Measurements from ENCODE around the gene FSHB. TPM values are rescaled to one million over a fixed set of nuclear protein-coding genes. Genes with fewer than 3 reads are reported as not detected.
"Not testable (repeated sequence)": the region's sequence is repeated elsewhere in the genome, so short reads cannot be mapped to it uniquely, and the experiment has no call there.

Gene FSHB
- total RNA-seq, 4 donors from 2014 or later: not detected

DNA sequence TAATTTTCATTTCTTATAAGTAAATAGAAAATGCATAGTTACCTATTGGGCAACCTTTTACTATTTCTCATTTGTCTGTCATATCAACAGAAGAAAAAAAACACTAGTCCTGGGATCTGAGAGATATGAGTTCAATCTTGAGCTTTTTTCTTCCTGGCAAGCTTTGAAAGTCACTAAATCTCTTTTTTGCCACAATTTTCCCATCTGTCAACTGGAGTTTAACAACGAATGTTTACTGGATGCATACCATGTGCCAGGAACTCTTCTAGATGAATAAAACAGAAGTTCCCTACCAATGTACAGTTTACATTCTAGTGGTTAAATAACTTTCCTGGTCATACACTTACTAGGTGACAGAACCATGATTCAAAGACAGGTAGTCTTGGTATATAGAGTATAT lies 31.0 kb downstream of the FSHB start:
- 51% methylated on average over 1 of the region's 1 CpG for WGBS
- Histone ChIP-seq H3K4me3 (no peak overlapping the region), H3K4me1 (no peaks in the 10 kb centered on the region), H3K27me3 (no peaks in the 10 kb centered on the region), H3K36me3 (no peaks in the 10 kb centered on the region), H3K27ac (no peak overlapping the region), H3K9me3 (no peaks in the 10 kb centered on the region)
- no peak for DNase-seq (ENCODE audit: low spot score in 2 of 2)
- no peak for TF ChIP-seq POLR2AphosphoS5 (IDR thresholded peaks at IDR 0.05)
- no peak for TF ChIP-seq POLR2A (IDR thresholded peaks at IDR 0.05)

DNA sequence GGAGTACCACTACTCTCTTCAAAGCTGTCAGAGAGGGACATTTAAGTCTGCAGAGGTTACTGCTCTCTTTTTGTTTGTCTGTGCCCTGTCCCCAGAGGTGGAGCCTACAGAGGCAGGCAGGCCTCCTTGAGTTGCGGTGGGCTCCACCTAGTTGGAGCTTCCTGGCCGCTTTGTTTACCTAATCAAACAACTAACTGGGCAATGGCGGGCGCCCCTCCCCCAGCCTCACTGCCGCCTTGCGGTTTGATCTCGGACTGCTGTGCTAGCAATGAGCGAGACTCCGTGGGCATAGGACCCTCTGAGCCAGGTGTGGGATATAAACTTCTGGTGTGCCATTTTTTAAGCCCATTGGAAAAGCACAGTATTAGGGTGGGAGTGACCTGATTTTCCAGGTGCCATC lies 37.8 kb downstream of the FSHB start:
- H3K36me3 ChIP-seq; H3K9me3 ChIP-seq; H3K4me3 ChIP-seq; H3K27ac ChIP-seq; H3K4me1 ChIP-seq; H3K27me3 ChIP-seq; DNase-seq (ENCODE audit: low spot score in 2 of 2): not testable (repeated sequence)
- WGBS: 90% methylated on average over 7 of the region's 9 CpGs

DNA sequence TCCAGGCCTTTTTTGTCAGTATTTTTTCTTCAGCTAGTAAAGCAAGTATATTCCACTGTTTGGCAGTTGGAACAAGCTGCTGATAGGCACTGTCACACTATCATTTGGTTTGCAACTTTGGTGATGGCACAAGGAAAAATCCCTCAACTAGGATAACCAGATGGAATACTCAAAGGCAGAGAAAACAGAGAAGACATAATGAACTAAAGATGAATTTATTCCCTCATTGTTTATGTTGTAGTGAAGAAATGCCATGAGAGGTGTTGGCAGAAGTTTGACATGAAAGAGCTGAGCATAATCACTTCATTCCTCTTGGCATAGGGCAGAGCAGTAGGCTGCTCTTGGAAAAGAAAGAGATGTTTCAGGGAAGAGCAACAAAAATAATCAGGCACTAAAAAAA lies 39.9 kb downstream of the FSHB start:
- no peak overlapping the region for H3K27ac ChIP-seq
- H3K4me1 ChIP-seq: no peaks in the 10 kb centered on the region
- TF ChIP-seq POLR2A (IDR thresholded peaks at IDR 0.05): no peak
- no peak for TF ChIP-seq POLR2AphosphoS5 (IDR thresholded peaks at IDR 0.05)
- TF ChIP-seq, protein P1, sequence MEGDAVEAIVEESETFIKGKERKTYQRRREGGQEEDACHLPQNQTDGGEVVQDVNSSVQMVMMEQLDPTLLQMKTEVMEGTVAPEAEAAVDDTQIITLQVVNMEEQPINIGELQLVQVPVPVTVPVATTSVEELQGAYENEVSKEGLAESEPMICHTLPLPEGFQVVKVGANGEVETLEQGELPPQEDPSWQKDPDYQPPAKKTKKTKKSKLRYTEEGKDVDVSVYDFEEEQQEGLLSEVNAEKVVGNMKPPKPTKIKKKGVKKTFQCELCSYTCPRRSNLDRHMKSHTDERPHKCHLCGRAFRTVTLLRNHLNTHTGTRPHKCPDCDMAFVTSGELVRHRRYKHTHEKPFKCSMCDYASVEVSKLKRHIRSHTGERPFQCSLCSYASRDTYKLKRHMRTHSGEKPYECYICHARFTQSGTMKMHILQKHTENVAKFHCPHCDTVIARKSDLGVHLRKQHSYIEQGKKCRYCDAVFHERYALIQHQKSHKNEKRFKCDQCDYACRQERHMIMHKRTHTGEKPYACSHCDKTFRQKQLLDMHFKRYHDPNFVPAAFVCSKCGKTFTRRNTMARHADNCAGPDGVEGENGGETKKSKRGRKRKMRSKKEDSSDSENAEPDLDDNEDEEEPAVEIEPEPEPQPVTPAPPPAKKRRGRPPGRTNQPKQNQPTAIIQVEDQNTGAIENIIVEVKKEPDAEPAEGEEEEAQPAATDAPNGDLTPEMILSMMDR (IDR thresholded peaks at IDR 0.05): no peak
- no peak for TF ChIP-seq EP300 (IDR thresholded peaks at IDR 0.05)
- no peaks in the 10 kb centered on the region for H3K27me3 ChIP-seq
- no peak overlapping the region for H3K4me3 ChIP-seq
- no peaks in the 10 kb centered on the region for H3K36me3 ChIP-seq
- no peak for DNase-seq (ENCODE audit: low spot score in 2 of 2)
- peaks cover 3% of the 10 kb centered on the region for H3K9me3 ChIP-seq

DNA sequence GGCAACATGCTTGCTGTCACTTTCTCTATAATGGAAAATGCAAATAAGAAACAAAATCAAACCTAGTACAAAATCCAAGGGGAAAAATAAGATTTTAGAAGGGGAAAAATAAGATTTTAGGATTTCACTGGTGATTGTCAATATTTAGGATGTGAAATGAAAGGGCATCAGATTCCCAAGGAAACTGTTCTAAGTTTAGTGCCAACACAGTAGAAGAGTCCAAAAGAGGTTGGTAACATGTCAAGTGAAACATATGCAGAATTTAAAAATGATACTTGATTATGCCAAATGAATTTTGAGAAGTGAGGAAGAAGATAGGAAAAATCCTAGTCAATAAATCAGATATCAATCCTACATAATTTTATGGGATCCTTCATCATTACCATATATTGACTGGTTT lies 46.4 kb downstream of the FSHB start:
- Histone ChIP-seq H3K9me3 (no peaks in the 10 kb centered on the region), H3K4me3 (no peak overlapping the region), H3K4me1 (no peaks in the 10 kb centered on the region), H3K27ac (no peak overlapping the region), H3K27me3 (no peaks in the 10 kb centered on the region), H3K36me3 (no peaks in the 10 kb centered on the region)
- TF ChIP-seq EP300 (IDR thresholded peaks at IDR 0.05) (no peak), POLR2AphosphoS5 (IDR thresholded peaks at IDR 0.05) (no peak), POLR2A (IDR thresholded peaks at IDR 0.05) (no peak)
- TF ChIP-seq, protein P1 (IDR thresholded peaks at IDR 0.05): no peak
- DNase-seq (ENCODE audit: low spot score in 2 of 2): no peak

DNA sequence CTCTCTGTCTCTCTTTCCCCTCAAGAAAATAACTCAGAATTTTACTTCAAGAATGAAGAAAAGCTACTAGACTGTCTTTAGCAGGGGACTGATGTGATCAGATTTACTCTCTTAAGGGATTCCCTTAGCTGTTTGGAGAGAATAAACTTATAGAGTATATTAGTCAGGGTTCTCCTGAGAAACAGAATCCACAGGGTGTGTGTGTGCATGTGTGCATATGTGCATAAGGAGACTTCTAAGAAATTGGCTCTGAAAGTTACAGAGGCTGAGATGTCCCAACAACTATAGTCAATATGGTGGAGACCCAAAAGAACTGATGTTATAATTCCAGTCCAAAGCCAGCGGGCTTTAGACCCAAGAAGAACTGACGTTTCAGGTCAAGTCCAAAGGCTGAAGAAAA lies 49.0 kb downstream of the FSHB start:
- H3K27me3 ChIP-seq: no peaks in the 10 kb centered on the region
- H3K9me3 ChIP-seq: no peaks in the 10 kb centered on the region
- TF ChIP-seq POLR2A (IDR thresholded peaks at IDR 0.05) (no peak), POLR2AphosphoS5 (IDR thresholded peaks at IDR 0.05) (no peak), EP300 (IDR thresholded peaks at IDR 0.05) (no peak)
- TF ChIP-seq, protein P1 (IDR thresholded peaks at IDR 0.05): no peak
- H3K27ac ChIP-seq: no peak overlapping the region
- no peaks in the 10 kb centered on the region for H3K4me1 ChIP-seq
- H3K4me3 ChIP-seq: no peak overlapping the region
- no peak for DNase-seq (ENCODE audit: low spot score in 2 of 2)
- no peaks in the 10 kb centered on the region for H3K36me3 ChIP-seq
- 88% methylated on average over 2 of the region's 2 CpGs for whole genome bisulfite sequencing

DNA sequence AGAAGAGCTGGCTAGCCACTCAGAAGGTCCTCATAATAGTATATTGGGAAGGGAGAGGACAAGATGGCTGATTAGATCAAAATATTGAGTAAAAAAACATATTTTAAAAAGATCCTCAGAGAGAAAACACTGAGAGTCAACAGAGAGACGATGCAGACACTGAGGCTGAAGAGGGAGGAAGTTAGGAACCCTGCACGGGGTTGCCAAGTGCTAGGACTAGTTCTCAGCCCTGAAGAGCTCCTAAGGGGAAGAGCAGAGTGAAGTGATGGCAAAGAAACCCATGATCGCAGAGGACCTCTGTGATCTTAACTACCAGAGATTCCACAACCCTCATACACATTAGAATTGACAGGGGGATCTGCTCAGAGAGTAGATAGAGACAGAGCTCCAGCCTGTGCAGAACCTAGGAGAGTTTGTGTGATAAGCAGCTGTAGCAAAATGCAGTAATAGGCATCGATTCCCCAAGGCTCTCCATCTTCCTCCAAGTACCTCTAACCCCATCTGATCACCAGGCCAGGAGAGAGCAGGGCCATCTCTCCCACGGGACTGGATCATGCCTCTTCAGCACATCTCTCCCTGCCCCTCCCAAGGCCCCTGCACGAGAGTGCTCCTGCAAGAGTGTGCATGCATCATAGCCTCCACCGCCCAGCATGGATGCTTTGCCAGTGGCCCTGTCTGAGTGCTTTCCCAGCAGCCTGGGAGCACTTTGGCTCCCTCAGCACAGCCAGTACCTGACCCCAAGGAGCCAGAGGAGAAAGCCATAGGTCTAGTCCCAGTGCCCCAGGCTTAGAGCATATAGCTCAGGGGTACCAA lies 50.9 kb downstream of the FSHB start:
- no peak for DNase-seq (ENCODE audit: low spot score in 2 of 2)
- TF ChIP-seq EP300 (IDR thresholded peaks at IDR 0.05) (no peak), POLR2A (IDR thresholded peaks at IDR 0.05) (no peak), POLR2AphosphoS5 (IDR thresholded peaks at IDR 0.05) (no peak)
- TF ChIP-seq, protein P1 (IDR thresholded peaks at IDR 0.05): no peak
- no peak overlapping the region for H3K4me3 ChIP-seq
- no peaks in the 10 kb centered on the region for H3K9me3 ChIP-seq
- no peaks in the 10 kb centered on the region for H3K4me1 ChIP-seq
- WGBS: 70% methylated on average over 7 of the region's 7 CpGs
- H3K27ac ChIP-seq: no peak overlapping the region
- H3K36me3 ChIP-seq: no peaks in the 10 kb centered on the region
- no peaks in the 10 kb centered on the region for H3K27me3 ChIP-seq

Data from suprapubic skin (tissue), 4 donors.